Hematopoietic multipotent progenitor cell treated with erythropoietin and hydrocortisone succinate and interleukin-3 and kit ligand, for 15 days (in vitro differentiated cells): ENCODE data around the gene ACR.

Experiments
- DNase-seq: peaks from one replicate; pipeline ENCODE4 v3.0.0-alpha.2; 2015; ENCODE audit warnings: low spot score

Gene ACR

DNA sequence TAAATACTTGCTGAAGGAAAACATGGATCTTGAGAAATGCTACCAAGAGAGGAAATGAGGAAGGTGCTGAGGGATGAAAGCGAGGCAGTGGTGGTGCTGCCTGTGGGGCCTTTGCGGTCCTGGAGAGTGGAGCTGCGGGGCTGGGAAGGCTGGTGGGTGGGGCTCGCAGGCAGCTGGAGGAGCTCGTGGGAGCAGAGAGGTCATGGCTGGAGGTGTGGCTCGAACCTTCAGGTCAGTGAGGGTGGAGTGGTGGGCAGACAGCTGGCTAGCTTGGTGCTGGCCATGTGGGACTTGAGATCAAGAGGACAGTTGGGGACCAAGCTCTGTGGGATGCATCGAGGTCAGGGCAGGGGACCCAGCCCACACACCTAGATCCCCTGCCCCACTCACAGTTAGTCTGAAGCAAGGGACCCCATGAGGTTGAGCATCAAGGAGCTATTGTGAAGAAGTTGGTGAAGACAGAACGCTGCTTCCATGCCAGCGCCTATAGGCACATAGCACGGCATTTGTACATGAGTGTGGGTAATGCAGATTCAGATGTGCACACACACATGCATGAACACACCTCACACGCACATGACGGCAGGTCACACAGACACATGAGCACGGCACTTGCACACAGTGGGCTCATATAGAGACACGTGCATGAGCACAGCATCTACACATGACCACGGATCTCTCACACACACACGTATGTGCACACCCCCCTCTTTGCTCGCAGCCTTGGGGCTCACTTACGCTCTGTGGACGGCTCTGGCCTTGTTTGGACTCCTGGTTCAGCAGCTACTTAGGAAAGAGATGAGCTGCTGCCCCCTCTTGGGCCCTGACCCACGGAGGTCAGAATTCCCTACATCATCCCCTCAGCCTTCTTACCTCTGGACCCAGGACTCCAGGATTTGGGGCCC is 34.9 kb upstream of the ACR start:
- DNase-seq = no peak

DNA sequence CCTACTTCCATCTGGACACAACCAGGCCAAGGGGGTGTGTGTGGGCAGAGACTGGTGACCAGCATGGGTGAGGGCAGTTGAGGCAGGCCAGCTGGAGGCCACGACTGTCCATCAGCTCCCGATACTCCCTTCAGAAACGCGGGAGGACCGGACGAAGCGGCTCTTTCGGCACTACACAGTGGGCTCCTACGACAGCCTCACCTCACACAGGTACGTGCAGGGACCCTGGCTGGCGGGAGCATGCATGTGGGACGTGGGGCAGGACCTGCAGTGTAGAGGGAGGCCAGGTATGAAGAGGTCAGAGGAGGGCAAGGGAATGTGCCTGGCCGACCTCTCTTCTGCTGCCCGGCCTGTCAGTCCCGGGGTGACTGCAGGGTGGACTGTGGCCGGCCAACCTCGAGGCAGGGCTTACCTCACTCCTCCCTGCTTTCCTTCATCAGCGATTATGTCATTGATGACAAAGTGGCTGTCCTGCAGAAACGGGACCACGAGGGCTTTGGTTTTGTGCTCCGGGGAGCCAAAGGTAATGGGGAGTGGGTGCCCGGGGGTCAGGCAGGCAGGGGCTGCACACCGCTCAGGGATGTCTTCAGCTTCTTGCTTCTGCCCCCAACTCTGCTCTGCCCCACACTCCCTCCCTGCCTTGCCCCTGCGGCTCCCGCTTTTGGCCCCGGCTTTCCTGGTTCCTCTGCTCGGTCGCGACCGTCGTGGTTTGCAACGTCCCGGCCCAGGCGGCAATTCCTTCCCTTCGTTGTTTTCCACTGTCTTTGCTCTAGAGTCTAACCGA is 34.1 kb upstream of the ACR start:
- DNase-seq = no peak

DNA sequence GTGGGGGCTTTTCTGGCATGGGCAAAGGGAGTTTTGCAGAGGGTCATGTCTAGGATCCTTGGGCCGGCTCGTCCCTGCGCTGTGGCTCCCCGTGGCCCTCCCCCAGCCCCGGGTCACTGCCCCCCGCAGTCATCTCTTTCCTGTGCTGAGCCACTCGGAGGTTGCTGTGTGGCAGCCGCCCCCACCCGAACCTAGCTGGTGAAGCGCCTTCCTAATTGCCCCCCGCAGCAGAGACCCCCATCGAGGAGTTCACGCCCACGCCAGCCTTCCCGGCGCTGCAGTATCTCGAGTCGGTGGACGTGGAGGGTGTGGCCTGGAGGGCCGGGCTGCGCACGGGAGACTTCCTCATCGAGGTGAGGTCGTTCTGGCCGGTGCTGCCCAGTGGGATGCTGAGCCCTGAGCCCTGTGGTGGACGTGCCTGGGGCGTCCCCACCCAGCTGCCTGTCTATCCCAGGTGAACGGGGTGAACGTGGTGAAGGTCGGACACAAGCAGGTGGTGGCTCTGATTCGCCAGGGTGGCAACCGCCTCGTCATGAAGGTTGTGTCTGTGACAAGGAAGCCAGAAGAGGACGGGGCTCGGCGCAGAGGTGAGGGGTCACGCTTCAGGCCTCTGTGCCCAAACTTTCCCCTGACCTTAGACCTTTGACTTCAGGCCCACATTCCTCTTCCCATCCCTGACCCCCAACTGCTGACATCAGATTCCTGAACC is 33.3 kb upstream of the ACR start:
- no peak for DNase-seq

DNA sequence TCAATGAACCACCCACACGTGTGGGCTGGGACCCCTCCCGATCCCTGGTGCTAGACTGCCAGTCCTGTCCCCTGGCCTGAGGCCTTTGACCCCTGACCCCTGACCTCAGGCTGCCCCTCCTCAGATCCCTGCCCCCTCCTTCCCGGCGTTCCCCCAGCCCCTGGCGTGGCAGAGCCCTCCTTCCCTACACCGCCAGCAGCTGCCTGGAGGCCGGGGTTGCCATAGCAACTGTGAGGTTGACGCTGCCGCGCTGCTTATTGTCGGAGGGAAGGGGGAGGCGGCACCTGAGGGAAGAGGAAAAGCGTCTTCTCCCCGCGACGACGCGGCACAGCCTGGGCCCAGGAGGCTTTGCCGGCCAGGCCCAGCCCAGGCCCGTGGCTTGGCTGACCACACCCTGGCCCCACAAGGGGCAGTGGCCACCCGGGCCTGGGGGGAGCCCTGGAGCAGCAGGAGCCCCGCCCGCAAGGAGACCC is 32.7 kb upstream of the ACR start:
- DNase-seq = no peak

DNA sequence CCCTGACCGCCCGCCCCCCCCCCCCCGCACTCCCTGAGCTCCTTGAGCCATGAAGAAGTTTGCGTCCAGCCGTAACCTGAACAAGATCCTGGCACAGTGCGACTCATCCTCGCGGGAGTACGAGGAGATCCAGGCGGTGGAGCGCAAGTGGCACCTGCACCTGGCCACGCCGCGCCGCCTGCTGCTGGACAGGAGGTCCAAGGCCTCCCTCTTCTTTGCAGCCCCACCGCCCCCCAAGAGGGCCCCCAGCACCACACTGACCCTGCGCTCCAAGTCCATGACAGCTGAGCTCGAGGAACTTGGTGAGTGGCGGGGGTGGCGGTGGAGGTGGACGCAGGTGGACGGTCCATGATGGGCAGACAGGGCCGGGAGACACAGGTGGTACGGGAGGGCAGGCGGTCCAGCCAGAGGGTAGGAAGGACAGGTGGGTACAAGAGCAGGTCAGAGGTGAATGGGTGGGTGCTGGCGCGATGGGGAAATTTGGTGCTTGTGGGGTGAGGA is 32.1 kb upstream of the ACR start:
- DNase-seq = no peak

DNA sequence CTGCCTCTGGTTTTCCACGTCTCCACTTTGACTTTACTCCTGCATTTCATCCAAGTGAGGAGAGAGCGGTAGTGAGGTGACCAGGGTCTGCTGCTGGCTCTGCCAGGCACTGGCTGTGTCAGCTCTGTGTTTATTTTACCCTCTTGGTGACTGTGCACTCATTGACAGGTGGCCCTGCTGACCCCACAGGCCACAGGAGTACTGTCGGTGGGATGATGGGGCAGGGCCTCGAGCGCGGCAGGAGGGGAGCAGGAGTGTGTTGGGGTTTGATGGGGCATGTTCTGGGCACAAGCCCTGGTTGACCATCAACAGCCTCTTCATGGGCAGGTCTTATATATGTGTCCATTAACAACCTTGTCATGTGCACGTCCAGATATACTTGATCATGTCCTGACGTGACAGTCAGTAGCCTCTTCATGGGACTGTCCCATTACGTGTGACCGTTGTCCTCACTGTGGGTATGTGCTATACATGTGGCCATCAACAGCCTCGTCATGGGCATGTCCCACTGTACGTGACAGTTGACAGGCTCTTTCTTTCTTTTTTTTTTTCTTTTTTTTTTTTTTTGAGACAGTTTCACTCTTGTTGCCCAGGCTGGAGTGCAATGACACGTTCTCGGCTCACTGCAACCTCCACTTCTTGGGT is 31.4 kb upstream of the ACR start:
- DNase-seq = no peak

DNA sequence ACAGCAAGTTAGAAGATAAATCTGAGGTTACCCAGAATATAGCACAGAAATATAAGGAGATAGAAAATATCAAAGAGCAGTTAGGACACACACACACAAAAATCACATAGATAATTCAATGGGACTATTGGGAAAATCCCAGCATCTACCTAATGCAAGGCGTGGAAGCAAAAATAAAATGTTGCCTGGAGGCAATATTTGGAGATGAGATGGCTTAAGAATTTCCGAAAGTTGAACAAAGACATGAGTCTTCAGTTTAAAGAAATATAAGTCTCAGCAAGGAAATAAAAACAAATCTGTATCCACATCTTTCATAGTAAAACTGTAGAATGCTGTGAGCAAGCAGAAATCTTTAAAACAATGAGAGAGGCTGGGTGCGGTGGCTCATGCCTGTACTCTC is 29.5 kb upstream of the ACR start:
- DNase-seq = no peak

DNA sequence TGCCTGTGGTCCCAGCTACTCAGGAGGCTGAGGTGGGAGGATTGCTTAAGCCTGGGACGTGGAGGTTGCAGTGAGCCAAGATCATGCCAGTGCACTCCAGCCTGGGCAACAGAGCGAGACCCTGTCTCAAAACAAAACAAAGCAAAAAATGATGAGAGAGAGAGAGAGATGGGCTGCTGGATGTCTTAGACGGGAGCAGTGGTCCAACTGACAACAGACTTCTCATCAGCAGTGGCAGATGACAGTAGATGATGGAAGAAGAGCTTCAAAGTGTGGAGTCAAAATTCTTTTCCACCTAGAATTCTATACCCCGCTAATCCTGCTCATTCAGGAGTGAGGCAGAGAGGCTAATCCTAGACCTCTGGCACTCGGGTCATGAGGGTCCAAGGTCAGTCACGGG is 29.0 kb upstream of the ACR start:
- DNase-seq = no peak

DNA sequence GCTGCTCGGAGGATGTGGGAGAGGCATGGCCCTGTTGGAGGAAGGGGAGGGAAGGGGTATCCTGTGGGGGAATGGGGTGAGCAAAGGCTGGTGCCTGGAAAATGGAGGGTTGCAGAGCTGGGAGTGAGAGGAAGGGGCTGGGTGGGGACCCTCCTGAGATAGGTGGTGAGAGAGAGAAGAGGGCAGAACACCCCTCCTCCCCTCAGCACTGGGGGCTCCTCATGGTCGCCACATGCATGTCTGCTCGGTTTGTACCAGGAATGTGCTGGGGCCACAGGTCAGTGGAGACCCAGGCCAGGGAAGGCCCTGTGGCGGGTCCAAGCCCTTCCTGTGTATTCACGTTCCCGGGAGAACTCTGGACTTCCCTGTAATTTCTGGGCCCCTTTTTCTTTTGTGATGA is 27.8 kb upstream of the ACR start:
- no peak for DNase-seq

DNA sequence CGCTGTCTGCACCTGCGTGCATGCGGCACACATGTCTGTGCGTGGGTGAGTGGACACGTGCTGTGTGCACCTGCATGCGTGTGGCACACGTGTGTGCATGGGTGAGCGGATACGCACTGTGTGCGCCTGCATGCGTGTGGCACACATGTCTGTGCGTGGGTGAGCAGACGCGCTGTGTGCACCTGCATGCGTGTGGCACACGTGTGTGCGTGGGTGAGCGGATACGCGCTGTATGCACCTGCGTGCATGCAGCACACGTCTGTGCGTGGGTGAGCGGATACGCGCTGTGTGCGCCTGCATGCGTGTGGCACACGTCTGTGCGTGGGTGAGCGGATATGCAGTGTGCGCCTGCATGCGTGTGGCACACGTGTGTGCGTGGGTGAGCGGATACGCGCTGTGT is 27.1 kb upstream of the ACR start:
- DNase-seq = no peak

DNA sequence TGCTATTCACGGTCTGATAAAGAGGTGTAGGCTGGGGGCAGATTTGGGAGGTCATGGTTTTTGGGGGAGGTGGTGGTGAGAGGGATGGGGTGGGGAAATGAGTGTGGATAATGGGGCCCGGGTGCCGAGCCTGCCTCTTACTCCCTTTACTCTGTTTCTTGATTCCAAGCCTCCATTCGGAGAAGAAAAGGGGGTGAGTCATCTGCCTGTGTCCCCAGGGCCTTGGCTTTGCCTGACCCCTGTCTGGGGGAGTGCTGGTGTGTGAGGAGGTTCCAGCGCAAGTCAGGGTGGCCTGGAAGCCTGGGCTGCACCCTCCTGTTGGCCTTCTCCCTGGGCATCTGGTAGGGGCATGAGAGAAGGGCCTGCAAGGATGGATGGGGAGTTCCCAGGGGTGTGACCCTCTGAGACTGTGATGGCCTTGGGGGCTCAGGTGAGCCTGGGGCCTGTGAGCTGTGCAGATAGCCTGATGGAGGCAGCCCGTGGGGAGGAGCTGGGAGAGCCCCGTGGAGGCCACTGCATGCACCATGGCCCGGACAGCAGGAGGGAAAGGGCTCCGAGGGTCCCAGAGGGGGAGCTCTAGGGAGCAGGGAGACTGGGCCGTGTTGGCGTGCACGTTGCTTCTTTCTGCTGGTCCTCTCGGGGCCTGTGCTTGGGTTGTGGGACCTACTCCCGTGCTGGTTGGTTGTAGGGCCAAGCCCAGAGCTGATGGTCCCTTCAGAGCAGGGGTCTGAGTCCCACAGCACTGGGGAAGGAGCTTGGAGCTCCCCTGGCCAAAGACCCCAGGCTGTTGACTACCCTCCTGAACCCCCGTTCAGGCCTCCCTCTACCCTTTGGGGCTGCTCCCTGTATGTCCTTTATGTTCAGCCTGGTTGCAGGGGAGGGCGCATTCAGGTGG is 26.3 kb upstream of the ACR start:
- no peak for DNase-seq

DNA sequence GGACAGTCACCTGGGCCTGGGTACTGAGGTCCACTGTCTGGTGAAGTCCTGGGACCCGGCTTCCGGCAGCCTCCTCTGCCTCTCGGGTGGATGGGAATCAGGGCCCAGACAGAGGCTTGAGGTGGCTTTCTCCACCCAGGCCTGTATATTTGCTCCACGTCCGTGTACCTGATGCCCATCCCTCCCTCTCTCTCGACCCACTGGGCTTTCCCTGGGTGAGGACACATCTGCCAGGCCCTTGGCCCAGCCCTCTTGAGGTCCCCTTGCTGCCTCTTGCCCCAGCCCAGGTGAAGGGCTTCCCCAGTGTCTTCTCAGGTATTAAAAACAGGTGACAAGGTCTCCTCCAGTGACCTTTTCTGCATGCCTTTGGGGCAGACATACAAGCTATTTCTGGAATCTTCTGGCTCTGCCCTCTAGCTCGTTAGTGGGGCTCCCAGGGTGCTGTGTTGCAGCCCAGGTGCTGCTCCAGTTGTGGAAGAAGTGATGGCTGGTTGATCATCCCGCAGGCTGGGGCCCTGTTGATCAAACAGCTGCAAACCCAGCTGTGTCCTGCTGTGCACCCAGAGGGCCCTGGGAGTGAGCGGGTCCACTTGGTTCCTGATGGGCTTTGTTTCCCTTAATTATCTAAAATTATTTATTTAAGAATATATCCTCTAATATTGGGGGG is 25.5 kb upstream of the ACR start:
- no peak for DNase-seq

DNA sequence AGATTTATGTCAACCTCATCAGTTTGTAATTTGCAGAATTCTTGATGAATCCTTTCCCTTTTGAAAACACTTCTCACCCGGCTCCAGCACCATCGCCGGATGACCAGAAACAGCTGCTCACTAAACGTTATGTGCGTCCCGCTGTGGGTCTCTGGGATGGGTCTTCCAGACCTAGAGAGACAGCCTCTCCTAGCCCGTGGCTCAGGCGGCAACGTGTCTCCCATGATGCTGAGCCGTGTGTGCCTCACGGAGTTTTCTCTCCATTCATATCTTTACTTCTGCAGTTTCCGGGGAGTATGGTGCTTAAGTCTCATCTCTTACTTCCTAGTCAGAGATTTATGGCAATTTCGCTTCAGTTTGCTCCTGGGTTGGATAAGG is 25.0 kb upstream of the ACR start:
- DNase-seq = no peak

DNA sequence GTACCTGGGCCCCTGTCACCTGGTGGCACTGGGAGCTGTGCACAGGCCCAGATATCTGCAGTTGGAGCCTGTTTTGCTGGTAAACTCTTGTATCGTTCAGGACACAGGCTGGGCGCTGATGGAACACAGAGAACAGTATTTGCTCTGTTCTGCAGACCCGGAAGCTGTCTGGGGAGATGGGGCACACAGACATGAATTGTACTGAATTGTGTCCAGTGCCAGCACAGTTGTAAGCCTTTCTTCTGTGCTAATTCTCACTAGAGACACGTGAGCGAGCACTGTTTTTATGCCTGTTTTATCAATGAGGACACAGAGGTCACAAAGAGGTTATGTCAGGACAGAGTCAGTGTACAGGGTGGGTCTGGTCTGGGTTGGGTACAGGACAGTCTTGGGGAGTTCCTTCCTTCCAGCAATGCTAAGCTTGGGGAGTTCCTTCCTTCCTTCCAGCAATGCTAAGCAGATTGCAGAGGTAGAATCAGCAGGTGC is 24.4 kb upstream of the ACR start:
- DNase-seq = no peak

DNA sequence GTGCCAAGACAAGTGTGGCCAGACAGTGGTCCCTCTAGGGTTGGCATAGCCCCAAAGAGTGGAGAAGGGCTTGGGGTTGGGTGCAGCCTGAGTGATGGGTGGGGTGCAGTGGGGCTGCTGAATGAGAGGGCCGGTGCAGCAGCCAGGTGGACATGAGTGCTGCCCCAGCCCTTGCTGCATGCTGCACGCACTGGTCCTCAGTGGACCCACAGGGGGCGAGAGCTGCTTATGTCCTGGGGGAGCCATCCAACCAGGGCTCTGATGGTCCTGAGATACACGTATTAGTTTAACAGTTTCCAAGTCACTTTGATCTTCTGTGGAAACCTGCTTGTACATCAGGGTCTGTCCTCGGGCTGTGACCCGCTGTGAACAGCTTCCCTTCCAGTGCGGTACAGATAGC is 23.9 kb upstream of the ACR start:
- DNase-seq = no peak

DNA sequence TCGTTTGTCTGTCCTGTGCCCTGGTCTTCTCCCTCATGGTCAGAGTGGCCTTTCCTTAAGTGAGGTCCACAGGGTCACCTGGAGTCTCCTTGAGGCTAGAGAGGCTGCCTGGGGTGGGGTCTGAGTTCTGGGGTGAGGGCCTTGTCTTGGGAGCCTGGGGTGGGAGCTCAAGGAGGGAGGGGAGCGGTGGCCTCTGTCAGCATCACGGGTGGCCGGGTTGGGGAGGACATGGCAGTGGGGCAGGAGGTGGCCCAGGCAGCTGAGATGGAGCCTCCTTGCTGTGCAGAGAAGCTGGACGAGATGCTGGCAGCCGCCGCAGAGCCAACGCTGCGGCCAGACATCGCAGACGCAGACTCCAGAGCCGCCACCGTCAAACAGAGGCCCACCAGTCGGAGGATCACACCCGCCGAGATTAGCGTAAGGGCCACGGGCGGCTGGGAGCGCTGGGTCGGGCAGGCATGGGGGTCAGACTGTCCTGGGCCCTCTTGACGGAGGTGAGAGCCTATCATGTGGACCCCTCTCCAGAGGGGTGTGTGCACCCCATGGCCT is 23.3 kb upstream of the ACR start:
- no peak for DNase-seq

DNA sequence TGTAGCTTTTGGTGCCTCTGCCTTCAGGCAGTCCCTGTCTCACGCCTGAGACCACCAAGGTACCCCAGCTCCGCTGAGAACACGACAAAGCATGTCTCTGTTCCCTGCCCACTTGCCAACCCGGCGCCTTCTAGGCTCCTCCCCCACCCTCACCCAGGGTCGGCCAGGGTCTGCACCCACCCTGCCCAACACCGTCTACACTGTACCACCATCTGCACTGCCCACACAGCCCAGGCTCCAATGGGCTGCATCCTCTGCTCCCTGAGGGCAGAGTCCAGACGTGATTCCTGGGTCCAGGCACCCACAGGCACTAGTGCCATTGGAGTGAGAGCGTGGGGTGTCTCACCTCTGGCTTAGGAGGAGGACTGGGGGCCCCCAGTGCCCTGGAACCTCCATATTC is 22.8 kb upstream of the ACR start:
- DNase-seq = no peak

DNA sequence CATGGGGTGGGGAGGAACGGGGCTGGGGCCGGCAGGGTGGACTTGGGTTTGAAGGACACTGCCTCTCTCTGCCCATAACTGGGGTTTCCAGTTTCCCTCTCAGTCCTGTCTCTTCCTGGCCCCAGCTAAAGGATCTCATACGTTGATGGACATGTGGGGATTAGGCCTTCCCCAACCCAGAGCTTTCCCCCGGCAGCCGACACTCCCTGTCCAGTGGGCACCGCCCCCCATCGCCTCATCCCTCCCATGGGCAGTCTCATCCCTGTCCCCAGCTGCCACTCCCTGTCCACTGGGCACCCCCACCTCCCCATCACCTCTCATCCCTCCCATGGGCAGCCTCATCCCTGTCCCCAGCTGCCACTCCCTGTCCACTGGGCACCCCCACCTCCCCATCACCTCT is 22.2 kb upstream of the ACR start:
- no peak for DNase-seq

DNA sequence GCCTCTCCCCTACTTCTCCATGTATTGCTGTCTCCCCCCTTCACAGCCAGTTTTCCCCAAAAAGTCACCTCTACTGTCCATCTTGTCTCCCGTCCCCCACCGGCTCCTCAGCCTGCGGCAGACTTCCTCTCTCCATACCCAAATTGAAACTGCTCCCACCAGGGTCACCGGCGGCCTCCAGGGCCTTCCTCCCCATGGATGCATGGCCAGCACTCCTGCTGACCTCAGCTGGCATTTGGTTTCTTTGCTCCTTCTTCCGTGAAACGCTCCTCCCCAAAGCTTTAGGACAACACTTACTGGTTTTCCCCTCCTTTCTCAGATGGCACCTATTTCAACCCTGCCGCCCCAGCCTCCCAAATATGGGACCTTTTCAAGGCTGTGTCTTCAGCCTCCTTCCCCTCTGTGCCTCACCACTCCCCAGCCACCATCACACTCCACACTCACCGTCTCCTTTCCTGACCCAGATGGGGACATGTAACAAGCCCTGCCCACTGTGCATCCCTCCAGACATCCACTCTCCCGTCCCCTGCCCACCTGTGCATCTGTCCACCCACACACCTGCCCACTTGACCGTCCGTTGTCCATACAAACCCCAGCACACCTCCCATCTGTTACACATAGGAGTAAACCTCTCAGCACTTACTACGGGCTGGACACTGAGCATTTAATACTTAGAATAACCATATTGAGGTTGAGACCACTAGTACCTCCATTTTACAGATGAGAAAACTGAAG is 21.5 kb upstream of the ACR start:
- no peak for DNase-seq
